GM23338 (cell line): ENCODE results near the gene SORD.
"Not testable (repeated sequence)": the region's sequence is repeated elsewhere in the genome, so short reads cannot be mapped to it uniquely, and the experiment has no call there.

Experiments used
- CREB1 ChIP-seq: fragments of 250-450 bp; sonication (Bioruptor Pico); IDR thresholded peaks from 2 replicates; pipeline ENCODE4 v1.5.0; 2020; ENCODE audit warnings: low read depth, mild to moderate bottlenecking, moderate library complexity
- CTCF ChIP-seq, 2 experiments: fragments of 200-600 bp in 1 of 2; sonication (generic) in 1 of 2; conservative IDR thresholded peaks; 2 replicates each; pipeline versions ENCODE4 v1.5.1 to v1.6.1; 2016 to 2017; ENCODE audit warnings: antibody characterized with exemption in 2 of 2, low read depth in 2 of 2, mild to moderate bottlenecking in 2 of 2, moderate library complexity in 1 of 2
- ETS1 ChIP-seq: IDR thresholded peaks from 2 replicates; pipeline ENCODE4 v1.6.1; 2016; ENCODE audit warnings: antibody characterized with exemption
- EZH2 ChIP-seq: fragments of 200-600 bp; sonication (generic); IDR thresholded peaks from one replicate; pipeline ENCODE4 v1.8.0; 2017; ENCODE audit warnings: antibody characterized with exemption, mild to moderate bottlenecking, low read depth; ENCODE audit not compliant: unreplicated experiment
- EZH2phosphoT487 ChIP-seq: fragments of 200-600 bp; sonication (generic); IDR thresholded peaks from one replicate; pipeline ENCODE4 v1.8.1; 2018; ENCODE audit warnings: antibody characterized with exemption; ENCODE audit not compliant: unreplicated experiment
- JUNB ChIP-seq: IDR thresholded peaks from one replicate; pipeline ENCODE4 v1.6.1; 2016; ENCODE audit warnings: antibody characterized with exemption; ENCODE audit not compliant: unreplicated experiment
- NANOG ChIP-seq: IDR thresholded peaks from 2 replicates; pipeline ENCODE4 v1.6.1; 2016; ENCODE audit warnings: antibody characterized with exemption, borderline replicate concordance
- POLR2AphosphoS5 ChIP-seq: IDR thresholded peaks from 2 replicates; pipeline ENCODE4 v1.6.1; 2016; ENCODE audit warnings: antibody characterized with exemption, low read depth
- REST ChIP-seq: IDR thresholded peaks from one replicate; pipeline ENCODE4 v1.6.1; 2018; ENCODE audit warnings: antibody characterized with exemption; ENCODE audit not compliant: unreplicated experiment
- STAT1 ChIP-seq: IDR thresholded peaks from one replicate; pipeline ENCODE4 v1.6.1; 2016; ENCODE audit warnings: antibody characterized with exemption; ENCODE audit not compliant: unreplicated experiment
- ZNF114 ChIP-seq: fragments of 250-450 bp; sonication (Bioruptor Pico); IDR thresholded peaks from 2 replicates; pipeline ENCODE4 v1.5.0; 2020; ENCODE audit warnings: mild to moderate bottlenecking, moderate library complexity
- ZNF331 ChIP-seq: fragments of 250-450 bp; sonication (Bioruptor Pico); IDR thresholded peaks from 2 replicates; pipeline ENCODE4 v1.5.0; 2020; ENCODE audit warnings: low read depth, mild to moderate bottlenecking, moderate library complexity
- ZNF462 ChIP-seq: fragments of 250-450 bp; sonication (Bioruptor Pico); IDR thresholded peaks from 2 replicates; pipeline ENCODE4 v1.5.0; 2020; ENCODE audit warnings: mild to moderate bottlenecking, moderate library complexity

GRCh38 chr15:45015114-45015513 is 7.9 kb upstream of the SORD start:
- TF ChIP-seq CTCF (conservative IDR thresholded peaks at IDR 0.05; ENCODE audit: low read depth in 2 of 2); EZH2; EZH2phosphoT487; POLR2AphosphoS5; CREB1 (CRISPR knock-in tag); REST; ETS1; ZNF462 (CRISPR knock-in tag); ZNF331 (CRISPR knock-in tag); JUNB; ZNF114; NANOG; STAT1: not testable (repeated sequence)
